DMS 273 (cell line): Measurements from ENCODE around the gene PDIA5.

ENCODE experiments used
- DNase-seq: peaks from one replicate; lab custom pipeline; 2025; ENCODE audit not compliant: unreplicated experiment; lab: John Stamatoyannopoulos, UW

Gene PDIA5

GRCh38 chr3:123066896-123067688 lies at the start of gene PDIA5:
Gene PDIA5, plus strand, starts transcription at chr3:123067025. Its CDS starts 140 bp downstream, at chr3:123067165.
- peak; percentile 99 for DNase-seq

GRCh38 chr3:123018683-123019082 lies 48.1 kb upstream of the PDIA5 start:
- no peak for DNase-seq

- no peak for DNase-seq
Observed at GRCh38 chr3:123019161-123019560, 47.7 kb upstream of the PDIA5 start.

GRCh38 chr3:123019591-123019990 lies 47.2 kb upstream of the PDIA5 start:
- no peak for DNase-seq

GRCh38 chr3:123020709-123021108 lies 46.1 kb upstream of the PDIA5 start:
- no peak for DNase-seq

GRCh38 chr3:123021388-123021787 lies 45.4 kb upstream of the PDIA5 start:
- DNase-seq: no peak

GRCh38 chr3:123021996-123022510 lies 44.8 kb upstream of the PDIA5 start:
- DNase-seq: peak; percentile 88

GRCh38 chr3:123024056-123024455 lies 42.8 kb upstream of the PDIA5 start:
- no peak for DNase-seq

- DNase-seq: peak; percentile 86
Observed at GRCh38 chr3:123025642-123026521, 40.9 kb upstream of the PDIA5 start.

GRCh38 chr3:123026565-123027291 lies 40.1 kb upstream of the PDIA5 start:
- DNase-seq: peak; percentile 79

- peak; percentile 88 for DNase-seq
Observed at GRCh38 chr3:123027292-123028232, 39.3 kb upstream of the PDIA5 start, which contains the start of gene SEMA5B. Gene SEMA5B, minus strand, starts transcription at chr3:123027763. Its CDS starts 66,500 bp downstream, at chr3:122961263.

GRCh38 chr3:123028233-123028828 lies 38.5 kb upstream of the PDIA5 start:
- peak; percentile 92 for DNase-seq

GRCh38 chr3:123031051-123031450 lies 35.8 kb upstream of the PDIA5 start:
- DNase-seq: no peak

- no peak for DNase-seq
Observed at GRCh38 chr3:123032057-123032456, 34.8 kb upstream of the PDIA5 start.

GRCh38 chr3:123034120-123034519 lies 32.7 kb upstream of the PDIA5 start:
- no peak for DNase-seq

GRCh38 chr3:123034996-123035395 lies 31.8 kb upstream of the PDIA5 start:
- DNase-seq: no peak

GRCh38 chr3:123036352-123037014 lies 30.3 kb upstream of the PDIA5 start:
- peak; percentile 41 for DNase-seq

- no peak for DNase-seq
Observed at GRCh38 chr3:123037015-123037375, 29.8 kb upstream of the PDIA5 start.

GRCh38 chr3:123038751-123039150 lies 28.1 kb upstream of the PDIA5 start:
- DNase-seq: no peak
